Activated CD4-positive, alpha-beta T cell treated with anti-CD3 and anti-CD28 coated beads, Interleukin-2, Interleukin-6, amounts not matched to agents 100 ng/mL and 50 ng/mL, durations not matched to agents 16 hours and 8 hours (primary cell): ENCODE measurements around the gene FIGLA.
"Not testable (repeated sequence)": the region's sequence is repeated elsewhere in the genome, so short reads cannot be mapped to it uniquely, and the experiment has no call there.

Experiments used
- DNase-seq: peaks from one replicate; pipeline ENCODE4 v3.0.0-alpha.2; 2020

The FIGLA gene

DNA sequence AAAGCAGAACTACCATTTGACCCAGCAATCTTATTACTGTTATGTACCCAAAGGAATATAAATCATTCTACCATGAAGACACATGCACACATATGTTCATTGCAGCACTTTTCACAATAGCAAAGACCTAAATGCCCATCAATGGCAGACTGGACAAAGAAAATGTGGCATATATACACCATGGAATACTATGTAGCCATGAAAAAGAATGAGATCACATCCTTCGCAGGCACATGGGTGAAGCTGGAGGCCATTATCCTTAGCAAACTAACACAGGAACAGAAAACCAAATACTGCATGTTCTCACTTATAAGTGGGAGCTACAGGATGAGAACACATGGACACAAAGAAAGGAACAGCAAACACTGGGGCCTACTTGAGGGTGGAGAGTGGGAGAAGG, 51.0 kb downstream of the FIGLA start:
- DNase-seq = not testable (repeated sequence)

DNA sequence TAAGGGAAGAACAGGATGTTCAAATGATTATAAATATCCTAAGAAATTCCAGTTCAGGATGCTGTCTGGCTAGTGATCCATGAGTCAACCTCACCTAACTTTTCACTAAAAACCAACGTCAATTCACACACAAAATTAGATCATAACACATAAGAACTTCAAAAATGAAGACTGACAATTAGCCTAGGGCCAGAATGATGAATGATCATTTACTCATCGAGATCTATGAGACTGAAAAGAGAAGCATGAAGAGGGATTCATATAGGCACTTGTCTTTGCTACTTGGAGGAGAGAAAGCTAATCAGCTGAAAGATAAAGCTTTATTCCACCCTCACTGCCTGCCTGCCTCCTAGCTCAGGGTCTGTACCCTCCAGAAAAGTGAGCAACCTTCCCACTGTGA, 52.3 kb downstream of the FIGLA start:
- no peak for DNase-seq

DNA sequence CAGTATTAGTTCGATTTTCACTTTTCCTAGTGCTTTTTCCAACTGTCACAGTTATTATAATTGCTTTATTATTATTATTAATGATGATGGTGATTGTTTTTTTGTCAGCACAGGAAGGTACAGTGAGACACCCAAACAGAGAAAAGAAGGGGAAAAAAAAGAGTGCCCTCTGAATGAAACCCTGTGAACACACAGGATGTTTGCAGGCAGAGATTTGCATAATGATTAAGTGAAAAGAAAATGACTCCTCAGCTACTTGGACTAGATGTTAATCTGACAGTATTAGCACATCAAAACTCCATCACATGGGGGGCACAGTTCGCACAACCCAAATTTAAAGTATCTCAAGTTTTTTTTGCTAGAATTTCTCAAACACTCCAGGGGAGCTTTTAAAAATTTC, 55.4 kb downstream of the FIGLA start:
- DNase-seq = no peak

DNA sequence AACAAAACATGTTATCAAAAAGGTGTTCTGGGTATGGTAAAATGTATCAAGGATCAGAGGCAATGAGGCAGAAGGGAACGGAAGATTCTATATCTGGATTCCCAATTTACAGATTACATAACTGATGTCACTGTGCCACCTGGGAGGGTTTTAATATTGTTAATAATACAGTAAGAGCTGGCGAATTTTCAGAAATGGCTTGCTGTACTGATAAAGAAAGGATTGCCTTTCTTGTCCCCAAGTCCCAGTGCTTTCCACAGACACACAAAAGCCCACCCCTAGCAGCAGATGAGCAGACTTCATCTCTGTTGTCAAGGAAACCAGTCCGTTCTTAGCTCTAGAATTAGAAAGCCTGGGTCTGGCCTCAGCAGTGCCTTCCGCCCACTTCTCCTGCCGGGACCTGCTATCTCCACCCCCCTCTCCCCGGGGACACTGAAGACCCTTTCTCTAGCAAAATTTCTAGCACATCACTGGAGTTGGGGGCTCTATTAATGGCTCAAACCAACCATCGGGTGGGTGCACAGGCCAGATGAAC, 56.7 kb downstream of the FIGLA start:
- no peak for DNase-seq

DNA sequence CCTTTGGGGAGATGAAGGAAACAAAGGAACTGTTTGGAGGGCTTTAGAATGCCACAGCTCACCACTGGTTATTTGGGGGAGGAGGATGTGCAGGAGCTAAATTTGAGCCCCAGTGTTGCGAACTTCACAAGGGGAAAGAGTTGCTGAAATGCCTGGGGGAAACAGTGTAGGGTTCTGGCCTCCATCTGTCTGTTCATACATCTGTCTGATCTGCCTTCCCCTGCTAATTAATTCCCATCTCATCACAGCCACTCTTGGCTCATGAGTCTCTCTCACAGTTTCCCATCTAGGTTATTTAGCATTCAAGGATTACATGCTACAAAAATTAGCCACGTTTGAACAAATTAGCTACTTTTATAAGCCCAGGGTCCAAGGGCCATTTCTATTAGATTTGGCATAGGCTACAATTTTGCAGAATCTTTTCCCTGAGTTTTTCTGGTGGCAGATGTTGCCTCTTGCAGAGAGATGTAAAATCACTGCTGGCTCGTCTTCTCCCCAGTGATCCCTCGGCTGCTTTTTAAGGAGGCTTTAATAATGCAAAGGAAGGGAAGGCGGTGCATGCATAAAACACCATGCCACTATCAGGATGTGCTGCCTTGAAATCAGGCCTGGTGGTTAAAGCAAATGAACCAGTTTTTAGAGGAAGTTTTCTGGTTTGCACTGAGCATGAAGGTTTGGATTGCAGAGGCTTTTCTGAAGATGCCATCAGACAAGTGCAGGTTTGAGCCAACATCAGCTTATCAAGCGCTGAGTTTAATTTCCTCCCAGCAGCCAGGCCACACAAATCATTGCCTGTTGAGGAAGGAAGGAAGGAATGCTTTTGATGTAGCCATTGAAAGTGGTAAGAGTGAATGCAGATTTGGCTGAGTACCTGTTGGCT, 57.4 kb downstream of the FIGLA start:
- DNase-seq = no peak

DNA sequence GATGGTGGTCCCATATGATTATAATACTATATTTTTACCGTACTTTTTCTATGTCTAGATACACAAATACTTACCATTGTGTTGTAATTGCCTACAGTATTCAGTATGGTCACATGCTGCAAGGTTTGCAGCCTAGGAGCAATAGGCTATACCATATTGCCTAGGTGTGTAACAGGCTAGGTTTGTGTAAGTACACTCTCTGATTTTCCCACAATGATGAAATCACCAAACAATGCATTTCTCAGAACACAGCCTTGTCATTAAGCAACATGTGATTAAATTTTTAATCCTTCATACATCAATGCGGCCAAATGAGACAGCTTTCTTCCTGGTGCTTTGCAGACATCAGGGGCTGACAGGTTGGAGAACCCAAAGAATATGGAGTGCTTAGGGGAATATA, 59.7 kb downstream of the FIGLA start:
- no peak for DNase-seq

DNA sequence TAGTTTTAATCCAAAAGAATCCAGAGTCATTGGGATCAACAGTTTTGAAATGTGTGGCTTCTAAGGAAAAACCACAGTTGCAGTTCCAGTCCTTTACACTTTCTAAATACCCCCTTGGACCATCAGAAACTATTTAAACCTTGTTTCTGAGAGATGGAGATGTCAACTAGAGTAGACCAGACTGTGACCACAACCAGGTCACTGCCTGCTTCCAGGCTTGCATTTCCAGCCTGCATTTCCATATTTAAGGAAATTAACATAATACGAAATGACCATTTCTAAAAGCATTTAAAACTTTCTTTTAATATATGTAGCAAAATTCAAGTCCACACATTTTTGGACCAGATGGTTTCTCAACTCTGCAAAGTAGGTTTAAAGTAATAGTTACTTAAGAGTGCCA, 60.8 kb downstream of the FIGLA start:
- DNase-seq = no peak

DNA sequence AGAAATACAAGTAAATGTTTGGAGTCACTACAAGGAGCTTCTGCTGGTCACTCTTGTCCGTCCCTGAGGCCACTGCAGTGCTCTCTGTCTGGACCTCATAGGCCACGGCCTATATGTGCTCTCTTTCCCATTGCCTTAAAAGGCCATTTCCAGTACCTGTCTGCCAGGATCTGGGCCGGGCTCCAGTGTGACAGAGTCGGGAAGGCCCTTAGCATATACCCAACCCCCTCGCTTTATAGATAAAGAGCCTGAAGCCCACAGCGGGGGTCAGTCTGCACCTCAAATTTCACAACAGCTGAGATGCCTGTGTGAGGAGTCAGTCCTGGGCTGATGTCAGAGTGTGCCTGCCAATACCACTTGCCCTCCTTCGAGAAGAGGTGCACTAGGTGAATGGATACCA, 62.3 kb downstream of the FIGLA start:
- DNase-seq = no peak
